Cardiac septum (tissue), 1 donor: ENCODE data around the gene CCDC148. TPM values are rescaled to one million over a fixed set of nuclear protein-coding genes. Genes with fewer than 3 reads are reported as not detected.
"Not testable (repeated sequence)": the region's sequence is repeated elsewhere in the genome, so short reads cannot be mapped to it uniquely, and the experiment has no call there.

Experiments
- DNase-seq: peaks from one replicate; pipeline ENCODE4 v3.0.0-alpha.2; 2020; ENCODE audit warnings: low spot score
- intact Hi-C: fragments of 100-400 bp; cut with DNase I; formaldehyde crosslinking; loops from one replicate; pipeline ENCODE4 v1.14.0; 2022
- total RNA-seq: library from RNA; stranded (reverse); fragmentation: NEBNext Ultra II Directional; extraction: Animal tissue kit (Norgen Biotek cat#: 25700); gene quantifications from one replicate; pipeline ENCODE4 v1.2.1, GENCODE V29; 2021
- donor health status: DM: no; HTN: no; CAD: no.

CCDC148 gene
- total RNA-seq, 1 donor from 2014 or later, result 0.30 TPM

GRCh38 chr2:158486150-158486969 is 29.8 kb upstream of the CCDC148 start:
- no peak for DNase-seq
- intact Hi-C loops, result no loop called here

DNA sequence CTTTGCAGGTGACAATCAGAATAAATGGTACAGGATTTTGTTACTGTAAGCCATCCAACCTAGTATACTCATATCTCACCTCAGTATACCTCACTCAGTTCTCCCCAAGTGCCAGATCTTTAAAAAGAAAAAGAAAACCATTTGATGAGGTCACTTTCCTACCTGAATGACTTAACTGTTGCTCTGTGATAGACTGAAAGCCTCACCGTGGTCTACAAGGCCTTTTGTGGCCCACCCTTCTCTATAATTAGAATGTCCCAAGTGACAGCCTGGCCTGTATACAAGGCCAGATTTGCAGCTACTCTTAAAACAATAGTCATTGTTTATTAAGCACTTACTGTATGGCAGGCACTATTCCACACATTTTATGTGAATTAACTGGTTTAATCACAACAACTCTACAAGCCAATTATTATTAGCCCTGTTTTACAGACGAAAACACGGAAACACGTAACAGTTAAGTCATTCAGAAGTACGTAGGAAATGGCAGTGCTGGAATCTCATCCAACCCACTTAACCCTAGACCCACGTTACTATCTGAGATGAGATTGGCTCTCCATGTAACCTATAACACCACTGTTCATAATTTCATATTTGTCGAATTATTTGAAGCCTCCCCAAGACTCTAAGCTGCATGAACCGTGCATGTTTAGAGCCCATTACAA is 28.5 kb upstream of the CCDC148 start:
- intact Hi-C loops, result no loop called here
- no peak for DNase-seq

DNA sequence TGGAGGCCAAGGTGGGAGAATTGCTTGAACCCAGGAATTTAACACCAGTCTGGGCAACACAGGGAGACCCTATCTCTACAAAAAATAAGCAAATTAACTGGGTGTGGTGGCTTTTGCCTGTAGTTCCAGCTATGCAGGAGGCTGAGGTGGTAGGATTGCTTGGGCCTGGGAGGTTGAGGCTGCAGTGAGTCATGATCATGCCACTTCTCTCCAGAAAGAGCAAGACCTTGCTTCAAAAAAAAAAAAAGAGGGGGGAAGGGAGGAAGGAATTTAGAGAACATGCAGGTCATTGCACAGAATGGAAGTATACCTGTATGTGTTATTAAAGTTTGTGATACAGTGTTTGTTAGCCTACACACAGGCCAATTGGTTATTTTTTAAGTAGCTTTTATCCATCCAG is 26.0 kb upstream of the CCDC148 start:
- no peak for DNase-seq
- intact Hi-C loops, result no loop called here

DNA sequence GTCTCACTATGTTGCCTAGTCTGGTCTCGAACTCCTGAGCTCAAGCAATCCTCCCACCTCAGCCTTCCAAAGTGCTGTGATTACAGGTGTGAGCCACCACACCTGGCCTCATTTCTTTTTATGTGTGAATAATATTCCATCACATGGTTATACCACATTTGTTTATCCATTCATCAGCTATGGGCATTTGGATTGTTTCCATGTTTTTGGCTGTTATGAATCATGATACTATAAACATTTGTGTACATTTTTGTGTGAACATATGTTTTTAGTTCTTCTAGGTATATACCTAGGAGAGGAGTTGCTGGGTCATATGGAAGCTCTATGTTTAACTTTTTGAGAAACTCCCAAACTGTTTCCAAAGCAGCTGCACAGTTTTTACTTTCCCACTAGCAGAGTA is 24.6 kb upstream of the CCDC148 start:
- intact Hi-C loops, result no loop called here
- DNase-seq, result no peak

DNA sequence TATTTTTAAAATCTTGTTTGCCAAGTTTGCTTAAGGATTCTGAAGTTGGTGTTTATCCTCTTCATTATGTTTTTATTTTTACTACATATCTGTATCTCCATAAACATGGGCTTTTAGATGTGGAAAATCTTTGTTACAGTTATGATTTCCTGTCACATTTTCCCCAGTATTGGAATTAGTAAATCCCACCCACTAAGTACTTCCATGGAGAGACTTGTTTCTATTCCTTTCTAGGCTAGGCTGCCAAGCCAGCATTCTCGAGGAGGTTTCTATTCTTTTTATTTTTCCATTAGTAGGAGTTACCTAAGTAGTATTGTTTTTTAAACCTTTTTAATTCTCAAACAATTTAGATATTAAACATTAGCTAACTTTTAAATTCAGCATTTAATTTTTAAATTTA is 22.3 kb upstream of the CCDC148 start:
- intact Hi-C loops, result no loop called here
- no peak for DNase-seq

GRCh38 chr2:158478237-158478636 is 21.7 kb upstream of the CCDC148 start:
- DNase-seq, result no peak
- intact Hi-C loops, result no loop called here

DNA sequence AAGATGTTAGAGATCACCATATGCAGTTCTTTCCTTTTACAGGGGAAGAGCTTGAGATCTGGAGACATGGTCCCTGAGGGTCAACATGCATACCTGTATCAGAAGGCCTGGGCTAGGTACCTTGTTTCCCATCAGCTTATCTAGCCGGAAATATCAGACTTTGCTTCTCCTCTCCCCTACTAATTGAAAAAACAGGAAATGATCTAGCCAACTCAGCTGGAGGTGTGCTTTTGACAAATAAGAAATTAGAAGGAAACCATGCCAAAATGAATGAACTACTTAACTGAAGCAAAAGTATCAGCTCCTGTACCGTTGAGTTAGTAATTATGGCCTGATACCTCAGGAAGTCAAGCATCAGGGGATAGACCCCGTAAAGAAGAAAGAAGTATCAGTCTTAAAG is 20.6 kb upstream of the CCDC148 start:
- DNase-seq, result no peak
- intact Hi-C loops, result no loop called here

GRCh38 chr2:158474526-158475011 is 18.0 kb upstream of the CCDC148 start:
- DNase-seq, intact Hi-C loops: not testable (repeated sequence)

GRCh38 chr2:158473719-158474392 is 17.3 kb upstream of the CCDC148 start:
- intact Hi-C loops, result no loop called here
- no peak for DNase-seq

GRCh38 chr2:158473300-158473699 is 16.7 kb upstream of the CCDC148 start:
- DNase-seq, intact Hi-C loops: not testable (repeated sequence)

DNA sequence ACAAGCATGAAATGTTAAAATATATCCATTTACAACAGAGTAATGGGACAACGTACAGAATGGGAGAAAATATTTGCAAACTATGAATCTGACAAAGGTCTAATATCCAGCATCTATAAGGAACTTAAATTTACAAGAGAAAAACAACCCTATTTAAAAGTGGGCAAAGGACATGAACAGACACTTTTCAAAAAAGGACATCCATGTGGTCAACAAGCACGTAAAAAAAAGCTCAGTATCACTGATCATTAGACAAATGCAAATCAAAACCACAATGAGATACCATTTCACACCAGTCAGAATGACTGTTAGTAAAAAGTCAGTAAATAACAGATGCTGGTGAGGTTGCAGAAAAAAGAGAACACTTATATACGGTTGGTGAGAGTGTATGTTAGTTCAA is 16.3 kb upstream of the CCDC148 start:
- DNase-seq, intact Hi-C loops: not testable (repeated sequence)

- intact Hi-C loops, result no loop called here
- DNase-seq, result no peak
These were observed 10.7 kb upstream of the CCDC148 start for GRCh38 chr2:158467248-158467647.

- intact Hi-C loops, result no loop called here
- no peak for DNase-seq
These were observed 8.1 kb upstream of the CCDC148 start for GRCh38 chr2:158464426-158465281.

DNA sequence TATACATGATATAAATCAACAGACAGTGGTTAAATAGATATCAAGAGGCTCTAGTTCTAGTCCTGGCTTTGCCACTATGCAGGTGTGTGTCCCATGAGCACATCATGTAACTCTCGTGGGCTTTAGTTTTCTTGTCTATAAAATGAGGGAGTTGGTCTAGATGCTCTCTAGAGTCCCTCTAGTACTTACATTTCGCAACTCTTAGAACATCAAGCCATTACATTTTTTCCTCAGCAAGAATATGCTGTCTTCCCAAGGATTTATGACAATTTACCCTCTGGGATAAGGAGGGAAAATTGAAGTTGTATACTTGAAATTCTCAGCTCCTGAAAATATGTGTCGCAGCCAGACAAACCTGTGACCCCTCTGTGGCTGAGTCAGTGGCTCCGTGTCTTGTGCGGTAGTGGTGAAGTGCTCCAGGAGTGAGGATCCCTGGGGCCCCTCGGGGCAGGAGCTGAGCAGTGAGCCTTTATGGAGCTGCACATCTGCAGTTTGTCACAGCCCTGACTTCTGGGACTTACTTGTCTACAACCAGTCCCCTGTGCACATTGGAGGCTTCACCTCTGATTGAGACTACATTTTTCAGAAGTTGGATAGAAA is 7.0 kb upstream of the CCDC148 start:
- DNase-seq, result no peak
- intact Hi-C loops, result no loop called here

DNA sequence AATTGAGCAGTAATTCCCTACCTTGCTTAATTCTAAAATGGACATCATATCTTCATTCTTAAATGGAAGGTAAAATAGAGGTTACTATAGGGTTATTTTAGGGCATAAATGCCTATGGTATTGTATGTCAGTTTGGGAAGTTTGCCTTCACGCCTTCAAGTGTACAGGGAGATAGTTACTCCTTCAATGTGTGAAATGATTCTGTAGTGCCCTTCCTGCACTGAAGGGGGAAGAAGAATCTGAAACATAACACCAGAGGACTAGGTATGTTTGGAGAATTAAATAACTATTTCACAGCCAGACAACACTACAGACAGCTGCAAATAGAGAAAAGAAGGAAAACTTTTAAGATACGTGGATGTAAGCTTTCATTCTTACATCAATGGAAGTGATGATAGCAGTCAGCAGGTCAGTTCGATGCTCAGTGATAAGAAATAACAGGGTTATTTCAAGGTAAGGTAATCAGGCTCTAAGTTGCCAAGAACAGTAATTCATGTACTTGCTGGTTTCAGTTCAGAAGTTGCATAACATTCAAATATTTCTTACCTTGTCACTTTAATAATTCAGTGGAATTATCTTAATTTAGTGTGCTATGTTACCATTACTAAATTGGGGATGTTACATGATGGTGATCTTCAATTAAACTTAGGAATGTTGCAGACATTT is 4.2 kb upstream of the CCDC148 start:
- intact Hi-C loops, result no loop called here
- DNase-seq, result no peak

DNA sequence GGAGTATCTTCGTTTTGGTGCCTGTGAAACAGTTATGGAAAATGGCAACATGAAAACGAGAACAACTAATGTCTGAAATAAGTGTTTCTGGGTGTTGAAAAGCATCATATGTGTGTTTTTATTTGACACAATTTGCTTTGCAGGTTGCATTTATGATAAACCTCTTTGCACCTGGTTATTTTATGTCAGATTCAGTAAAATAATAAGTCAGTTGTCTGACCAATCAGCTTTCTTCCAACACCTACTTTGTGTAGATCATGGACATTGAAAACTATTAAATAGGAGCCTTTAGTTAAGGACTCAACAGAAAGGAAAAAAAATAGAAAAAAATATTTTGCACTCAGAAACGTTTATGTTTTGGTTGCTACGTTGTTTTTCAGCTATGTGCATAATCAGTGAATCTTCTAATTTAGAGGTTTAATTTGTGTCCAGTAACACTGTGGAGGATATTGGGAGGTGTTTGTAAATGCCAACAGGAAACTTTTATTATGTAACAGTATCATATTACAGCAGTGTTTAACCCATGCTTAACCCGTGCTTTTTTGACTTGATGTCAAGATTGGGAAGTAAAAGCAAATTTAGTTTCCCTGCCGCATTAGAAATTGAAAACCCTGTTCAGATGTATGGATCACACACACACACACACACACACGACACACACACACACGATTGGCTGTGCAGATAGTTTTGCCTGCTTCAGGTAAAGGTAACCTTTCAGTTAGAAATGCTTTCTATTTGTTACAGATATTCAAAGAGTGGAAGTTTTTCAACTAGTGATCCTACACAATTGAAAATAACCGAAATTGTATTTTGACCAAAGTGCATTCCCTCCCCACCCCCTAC is 2.8 kb upstream of the CCDC148 start:
- no peak for DNase-seq
- intact Hi-C loops, result loop anchor here (5.0 to 10.0 kb wide), 4 partner anchors 78 to 275 kb away; no protein-coding TSS in a partner anchor

GRCh38 chr2:158458617-158458920 is 2.0 kb upstream of the CCDC148 start:
- intact Hi-C loops, result loop anchor here (5.0 to 10.0 kb wide), 4 partner anchors 79 to 274 kb away; no protein-coding TSS in a partner anchor
- DNase-seq, result no peak
